Peyer's patch (tissue), 4 donors: ENCODE data around the gene SYNDIG1L. TPM values are rescaled to one million over a fixed set of nuclear protein-coding genes. Genes with fewer than 3 reads are reported as not detected.

ENCODE experiments used
- DNase-seq, 3 donors: peaks; one replicate each; pipeline ENCODE4 v3.0.0-alpha.2; 2017 to 2019
- H3K27ac ChIP-seq, 4 donors: fragments of 200-600 bp; sonication (generic); one replicate each; pipeline ENCODE4 v1.5.1; 2016 to 2019
- H3K27me3 ChIP-seq, 2 donors: fragments of 200-600 bp; sonication (generic); one replicate each; pipeline ENCODE4 v1.5.1; 2019
- H3K36me3 ChIP-seq, 3 donors: fragments of 200-600 bp; sonication (generic); one replicate each; pipeline ENCODE4 v1.5.1; 2016 to 2019
- H3K4me1 ChIP-seq, 4 donors: fragments of 200-600 bp; sonication (generic); one replicate each; pipeline ENCODE4 v1.5.1; 2016 to 2019
- H3K4me3 ChIP-seq, 4 donors: fragments of 200-600 bp; sonication (generic); 1 replicate in 3 of 4; 2 replicates in 1 of 4; pipeline ENCODE4 v1.5.1; 2016 to 2019; ENCODE audit warnings: mild to moderate bottlenecking in 1 of 4
- H3K9me3 ChIP-seq, 4 donors: fragments of 200-600 bp; sonication (generic); one replicate each; pipeline ENCODE4 v1.5.1; 2016 to 2019; ENCODE audit warnings: mild to moderate bottlenecking in 1 of 4
- CTCF ChIP-seq, 6 experiments: fragments of 450-650 bp in 4 of 6; fragments of 200-600 bp in 2 of 6; sonication (generic) in 1 of 6; IDR thresholded peaks; one replicate each; pipeline ENCODE4 v1.5.1; 2017 to 2019; ENCODE audit warnings: antibody characterized with exemption in 6 of 6, mild to moderate bottlenecking in 3 of 6, moderate library complexity in 1 of 6
- POLR2A ChIP-seq, 2 donors: fragments of 450-650 bp; IDR thresholded peaks; one replicate each; pipeline ENCODE4 v1.5.1; 2017; ENCODE audit warnings: antibody characterized with exemption in 2 of 2, mild to moderate bottlenecking in 2 of 2, moderate library complexity in 2 of 2
- total RNA-seq, 4 donors: library from RNA; depleted of rRNA; stranded (reverse); fragments of >200 nt; gene quantifications; one replicate each; pipeline ENCODE4 v1.1.0, GENCODE V29; 2016

SYNDIG1L gene
- total RNA-seq, 4 donors from 2014 or later, result 0.27 TPM; not detected in 3

GRCh38 chr14:74407021-74407800 lies 18.8 kb downstream of the SYNDIG1L start:
- no peaks in the 10 kb centered on the region for H3K36me3 ChIP-seq
- no peak for TF ChIP-seq CTCF (IDR thresholded peaks at IDR 0.05)
- TF ChIP-seq POLR2A (IDR thresholded peaks at IDR 0.05), result no peak
- no peak overlapping the region for H3K4me3 ChIP-seq
- H3K27ac ChIP-seq, result no peak overlapping the region
- DNase-seq, result no peak
- H3K9me3 ChIP-seq, result no peaks in the 10 kb centered on the region
- no peaks in the 10 kb centered on the region for H3K27me3 ChIP-seq
- H3K4me1 ChIP-seq, result peaks cover 0 to 13% (median 4%) of the 10 kb centered on the region in 4 donors

- Histone ChIP-seq H3K9me3 (no peaks in the 10 kb centered on the region), H3K36me3 (no peaks in the 10 kb centered on the region), H3K4me3 (no peak overlapping the region), H3K4me1 (peaks cover 0 to 27% (median 12%) of the 10 kb centered on the region in 4 donors), H3K27ac (no peak overlapping the region), H3K27me3 (peaks cover 0 to 4% of the 10 kb centered on the region in 2 donors)
- TF ChIP-seq CTCF (IDR thresholded peaks at IDR 0.05), result no peak
- no peak for TF ChIP-seq POLR2A (IDR thresholded peaks at IDR 0.05)
- no peak for DNase-seq
These were observed 20.3 kb downstream of the SYNDIG1L start for GRCh38 chr14:74405663-74406062.

GRCh38 chr14:74404435-74404834 lies 21.6 kb downstream of the SYNDIG1L start:
- Histone ChIP-seq H3K27ac (no peak overlapping the region), H3K4me3 (no peak overlapping the region), H3K27me3 (peaks cover 0 to 4% of the 10 kb centered on the region in 2 donors), H3K9me3 (no peaks in the 10 kb centered on the region), H3K36me3 (no peaks in the 10 kb centered on the region), H3K4me1 (peaks cover 0 to 27% (median 12%) of the 10 kb centered on the region in 4 donors)
- DNase-seq, result peak in 1 of 3 donors; percentile 34
- TF ChIP-seq POLR2A (IDR thresholded peaks at IDR 0.05) (no peak), CTCF (IDR thresholded peaks at IDR 0.05) (no peak)

- Histone ChIP-seq H3K4me3 (no peak overlapping the region), H3K27ac (peak overlapping the region in 1 of 4 donors; percentile 84), H3K4me1 (peaks cover 0 to 27% (median 12%) of the 10 kb centered on the region in 4 donors), H3K27me3 (peaks cover 0 to 4% of the 10 kb centered on the region in 2 donors), H3K36me3 (no peaks in the 10 kb centered on the region), H3K9me3 (no peaks in the 10 kb centered on the region)
- no peak for DNase-seq
- TF ChIP-seq POLR2A (IDR thresholded peaks at IDR 0.05) (no peak), CTCF (IDR thresholded peaks at IDR 0.05) (no peak)
These were observed 22.2 kb downstream of the SYNDIG1L start for GRCh38 chr14:74403619-74404417.

- Histone ChIP-seq H3K36me3 (no peaks in the 10 kb centered on the region), H3K4me3 (peak overlapping the region in 2 of 4 donors; percentile 7 to 38), H3K9me3 (no peaks in the 10 kb centered on the region), H3K27ac (peak overlapping the region in 2 of 4 donors; percentile 79 to 84), H3K27me3 (peaks cover 0 to 4% of the 10 kb centered on the region in 2 donors), H3K4me1 (peaks cover 0 to 27% (median 12%) of the 10 kb centered on the region in 4 donors)
- DNase-seq, result peak in 2 of 3 donors; percentile 54
- TF ChIP-seq POLR2A (IDR thresholded peaks at IDR 0.05) (no peak), CTCF (IDR thresholded peaks at IDR 0.05) (no peak)
These were observed 23.4 kb downstream of the SYNDIG1L start for GRCh38 chr14:74402401-74403251.
